Tibial nerve (tissue), 4 donors: ENCODE data around the gene TGM2. TPM values are rescaled to one million over a fixed set of nuclear protein-coding genes. Genes with fewer than 3 reads are reported as not detected.

Source experiments
- DNase-seq, 2 donors: peaks; one replicate each; pipeline ENCODE4 v3.0.0-alpha.2; 2019; ENCODE audit warnings: low spot score in 2 of 2
- H3K27ac ChIP-seq, 4 donors: fragments of 200-600 bp; sonication (generic) in 3 of 4; one replicate each; pipeline ENCODE4 v1.5.1; 2017 to 2019; ENCODE audit warnings: mild to moderate bottlenecking in 1 of 4
- H3K27me3 ChIP-seq, 2 donors: fragments of 200-600 bp; sonication (generic) in 1 of 2; one replicate each; pipeline versions ENCODE4 v1.5.1 to v1.6.0; 2017 to 2019
- H3K36me3 ChIP-seq, 3 donors: fragments of 200-600 bp; sonication (generic); one replicate each; pipeline ENCODE4 v1.5.1; 2018 to 2019
- H3K4me1 ChIP-seq, 4 donors: fragments of 200-600 bp; sonication (generic) in 3 of 4; one replicate each; pipeline ENCODE4 v1.5.1; 2017 to 2019
- H3K4me3 ChIP-seq, 4 donors: fragments of 200-600 bp; sonication (generic) in 3 of 4; one replicate each; pipeline ENCODE4 v1.5.1; 2017 to 2019; ENCODE audit warnings: mild to moderate bottlenecking in 1 of 4, moderate library complexity in 1 of 4
- H3K9me3 ChIP-seq, 4 donors: fragments of 200-600 bp; sonication (generic) in 3 of 4; one replicate each; pipeline ENCODE4 v1.5.1; 2017 to 2019
- CTCF ChIP-seq, 5 experiments: fragments of 200-600 bp in 3 of 5; fragments of 450-650 bp in 2 of 5; sonication (generic) in 3 of 5; IDR thresholded peaks; one replicate each; pipeline ENCODE4 v1.5.1; 2016 to 2019; ENCODE audit warnings: antibody characterized with exemption in 5 of 5, mild to moderate bottlenecking in 3 of 5, moderate library complexity in 2 of 5
- EP300 ChIP-seq, 2 donors: sonication (generic); formaldehyde crosslinking; IDR thresholded peaks; one replicate each; pipeline ENCODE4 v1.6.1; 2017; ENCODE audit warnings: antibody characterized with exemption in 2 of 2, mild to moderate bottlenecking in 1 of 2
- POLR2A ChIP-seq, 2 donors: fragments of 450-650 bp; IDR thresholded peaks; one replicate each; pipeline ENCODE4 v1.6.1; 2017; ENCODE audit warnings: antibody characterized with exemption in 2 of 2, mild to moderate bottlenecking in 2 of 2, moderate library complexity in 2 of 2
- WGBS, 2 donors: methylation state at CpG; one replicate each; pipeline ENCODE4 v1.1.5; 2018; 5-methylcytosine and 5-hydroxymethylcytosine counted together
- total RNA-seq, 4 donors: library from RNA; depleted of rRNA; stranded (reverse); fragments of >200 nt; gene quantifications; one replicate each; pipeline ENCODE4 v1.1.0, GENCODE V29; 2016

Gene TGM2
- total RNA-seq, 4 donors from 2014 or later, result 17.0 to 87.6 (median 55.8) TPM

- DNase-seq, result no peak
- Histone ChIP-seq H3K27ac (no peak overlapping the region), H3K4me1 (peaks cover 0 to 30% (median 13%) of the 10 kb centered on the region in 4 donors), H3K27me3 (no peaks in the 10 kb centered on the region), H3K36me3 (no peaks in the 10 kb centered on the region), H3K4me3 (no peak overlapping the region), H3K9me3 (no peaks in the 10 kb centered on the region)
- TF ChIP-seq EP300 (IDR thresholded peaks at IDR 0.05) (no peak), CTCF (IDR thresholded peaks at IDR 0.05) (no peak), POLR2A (IDR thresholded peaks at IDR 0.05) (no peak)
- 89 to 91% methylated on average over 8 of the region's 8 CpGs for WGBS, 2 donors
Measured at GRCh38 chr20:38111366-38112232, 53.5 kb downstream of the TGM2 start.

GRCh38 chr20:38110525-38111178 is 54.4 kb downstream of the TGM2 start:
- no peak overlapping the region for H3K4me3 ChIP-seq
- no peaks in the 10 kb centered on the region for H3K27me3 ChIP-seq
- H3K4me1 ChIP-seq, result peaks cover 0 to 30% (median 13%) of the 10 kb centered on the region in 4 donors
- TF ChIP-seq POLR2A (IDR thresholded peaks at IDR 0.05) (no peak), CTCF (IDR thresholded peaks at IDR 0.05) (no peak), EP300 (IDR thresholded peaks at IDR 0.05) (no peak)
- H3K27ac ChIP-seq, result peak overlapping the region in 2 of 4 donors; percentile 34 to 46
- no peaks in the 10 kb centered on the region for H3K9me3 ChIP-seq
- no peaks in the 10 kb centered on the region for H3K36me3 ChIP-seq
- DNase-seq, result no peak
- 88 to 89% methylated on average over 8 of the region's 8 CpGs for WGBS, 2 donors

GRCh38 chr20:38109591-38110524 is 55.2 kb downstream of the TGM2 start:
- H3K27me3 ChIP-seq, result no peaks in the 10 kb centered on the region
- WGBS, 2 donors, result 49 to 58% methylated on average over 8 of the region's 8 CpGs
- DNase-seq, result peak in 1 of 2 donors; percentile 76
- no peak overlapping the region for H3K4me3 ChIP-seq
- peak overlapping the region in 2 of 4 donors; percentile 34 to 46 for H3K27ac ChIP-seq
- H3K36me3 ChIP-seq, result no peaks in the 10 kb centered on the region
- H3K4me1 ChIP-seq, result peaks cover 0 to 30% (median 13%) of the 10 kb centered on the region in 4 donors
- no peaks in the 10 kb centered on the region for H3K9me3 ChIP-seq
- no peak for TF ChIP-seq CTCF (IDR thresholded peaks at IDR 0.05)
- TF ChIP-seq EP300 (IDR thresholded peaks at IDR 0.05), result peak in 1 of 2 donors; percentile 89

- Histone ChIP-seq H3K27me3 (no peaks in the 10 kb centered on the region), H3K36me3 (no peaks in the 10 kb centered on the region), H3K4me1 (peaks cover 0 to 30% (median 13%) of the 10 kb centered on the region in 4 donors), H3K9me3 (no peaks in the 10 kb centered on the region), H3K27ac (peak overlapping the region in 3 of 4 donors; percentile 34 to 61 (median 54)), H3K4me3 (no peak overlapping the region)
- TF ChIP-seq EP300 (IDR thresholded peaks at IDR 0.05) (peak in 1 of 2 donors; percentile 66), POLR2A (IDR thresholded peaks at IDR 0.05) (no peak), CTCF (IDR thresholded peaks at IDR 0.05) (no peak)
- WGBS, 2 donors, result 68 to 86% methylated on average over 3 of the region's 3 CpGs
- DNase-seq, result peak in 1 of 2 donors; percentile 41
Measured at GRCh38 chr20:38108986-38109541, 56.0 kb downstream of the TGM2 start.
